Upper lobe of right lung (tissue), 1 donor: ENCODE measurements around the gene BARX2. TPM values are rescaled to one million over a fixed set of nuclear protein-coding genes. Genes with fewer than 3 reads are reported as not detected.

Source experiments
- ATAC-seq: fragments of 200-7000 bp; cut with Tn5 transposase; one replicate; pipeline ENCODE4 v1.9.1; 2020; ENCODE audit warnings: mild to moderate bottlenecking, moderate library complexity
- DNase-seq: peaks from one replicate; pipeline ENCODE4 v3.0.0-alpha.2; 2020
- H3K27ac ChIP-seq: fragments of 200-600 bp; one replicate; pipeline ENCODE4 v1.8.0; 2022
- H3K27me3 ChIP-seq: fragments of 200-600 bp; one replicate; pipeline ENCODE4 v1.8.0; 2022; ENCODE audit warnings: mild to moderate bottlenecking
- H3K36me3 ChIP-seq: fragments of 200-600 bp; one replicate; pipeline ENCODE4 v1.8.0; 2022
- H3K4me1 ChIP-seq: fragments of 200-600 bp; one replicate; pipeline ENCODE4 v1.8.0; 2022
- H3K4me3 ChIP-seq: fragments of 200-600 bp; one replicate; pipeline ENCODE4 v1.8.0; 2022; ENCODE audit warnings: mild to moderate bottlenecking
- H3K9me3 ChIP-seq: fragments of 200-600 bp; one replicate; pipeline ENCODE4 v1.8.0; 2022
- CTCF ChIP-seq: fragments of 200-600 bp; IDR thresholded peaks from one replicate; pipeline ENCODE4 v1.8.0; 2022; ENCODE audit warnings: antibody characterized with exemption
- intact Hi-C: fragments of 100-400 bp; cut with DNase I; formaldehyde crosslinking; loops from one replicate; pipeline ENCODE4 v1.11.0; 2022
- total RNA-seq: library from RNA; stranded (reverse); fragmentation: NEBNext Ultra II Directional; extraction: Animal tissue kit (Norgen Biotek cat#: 25700); gene quantifications from one replicate; pipeline ENCODE4 v1.2.1, GENCODE V29; 2021
- donor health status: DM: no; HTN: yes; CAD: no; lungs with severe emphysema.

BARX2 gene
- total RNA-seq, 1 donor from 2014 or later: not detected

GRCh38 chr11:129460714-129461113 is 85.1 kb downstream of the BARX2 start:
- H3K27ac ChIP-seq: no peak overlapping the region
- TF ChIP-seq CTCF: no peak
- H3K36me3 ChIP-seq: no peaks in the 10 kb centered on the region
- H3K27me3 ChIP-seq: no peaks in the 10 kb centered on the region
- H3K4me3 ChIP-seq: no peak overlapping the region
- intact Hi-C loops: no loop called here
- H3K4me1 ChIP-seq: no peaks in the 10 kb centered on the region
- DNase-seq: no peak
- H3K9me3 ChIP-seq: no peaks in the 10 kb centered on the region
- peak; percentile 53 for ATAC-seq

GRCh38 chr11:129484068-129484467 is 108.4 kb downstream of the BARX2 start:
- TF ChIP-seq CTCF: no peak
- intact Hi-C loops: no loop called here
- no peaks in the 10 kb centered on the region for H3K9me3 ChIP-seq
- DNase-seq (no peak), ATAC-seq (no peak)
- H3K27ac ChIP-seq: no peak overlapping the region
- H3K4me3 ChIP-seq: no peak overlapping the region
- H3K36me3 ChIP-seq: no peaks in the 10 kb centered on the region
- no peaks in the 10 kb centered on the region for H3K4me1 ChIP-seq
- H3K27me3 ChIP-seq: no peaks in the 10 kb centered on the region

- intact Hi-C loops: no loop called here
Observed at GRCh38 chr11:129489249-129489648, 113.6 kb downstream of the BARX2 start.

GRCh38 chr11:129490004-129490403 is 114.4 kb downstream of the BARX2 start:
- Histone ChIP-seq H3K27me3 (no peaks in the 10 kb centered on the region), H3K4me3 (no peak overlapping the region), H3K36me3 (no peaks in the 10 kb centered on the region), H3K27ac (no peak overlapping the region), H3K4me1 (no peaks in the 10 kb centered on the region), H3K9me3 (no peaks in the 10 kb centered on the region)
- no peak for TF ChIP-seq CTCF
- DNase-seq (no peak), ATAC-seq (peak; percentile 34)
- intact Hi-C loops: no loop called here

More at GRCh38 chr11:129489249-129489648, 113.6 kb downstream of the BARX2 start:
- ATAC-seq: no peak
- Histone ChIP-seq H3K9me3 (no peaks in the 10 kb centered on the region), H3K4me3 (no peak overlapping the region), H3K27me3 (no peaks in the 10 kb centered on the region), H3K27ac (no peak overlapping the region), H3K36me3 (no peaks in the 10 kb centered on the region), H3K4me1 (no peaks in the 10 kb centered on the region)
- DNase-seq: no peak
- no peak for TF ChIP-seq CTCF

GRCh38 chr11:129493746-129494145 is 118.1 kb downstream of the BARX2 start:
- no peaks in the 10 kb centered on the region for H3K9me3 ChIP-seq
- H3K27ac ChIP-seq: no peak overlapping the region
- no peaks in the 10 kb centered on the region for H3K27me3 ChIP-seq
- H3K4me3 ChIP-seq: no peak overlapping the region
- DNase-seq (no peak), ATAC-seq (no peak)
- no peak for TF ChIP-seq CTCF
- no peaks in the 10 kb centered on the region for H3K36me3 ChIP-seq
- intact Hi-C loops: no loop called here
- H3K4me1 ChIP-seq: no peaks in the 10 kb centered on the region

Other genes with a start within 250 kb of the BARX2 start
- gene ARHGAP32, start 183.5 kb upstream of the BARX2 start, total RNA-seq: 25.7 TPM